Measurements from ENCODE around the gene HEYL.

- TF ChIP-seq CTCF (IDR thresholded peaks at IDR 0.05) (no peak), POLR2A (IDR thresholded peaks at IDR 0.05) (no peak)
Measured at GRCh38 chr1:39617488-39618049, 21.9 kb downstream of the HEYL start.

Data from thyroid gland (tissue), 4 donors.